PC-9 (cell line): Measurements from ENCODE around the gene CCL4. TPM values are rescaled to one million over a fixed set of nuclear protein-coding genes. Genes with fewer than 3 reads are reported as not detected.
"Not testable (repeated sequence)": the region's sequence is repeated elsewhere in the genome, so short reads cannot be mapped to it uniquely, and the experiment has no call there.

ENCODE experiments used
- BruUV-seq: library from RNA; stranded (reverse); fragments of 400-500 nt; replicated peaks from 2 replicates; lab custom pipeline; 2021; lab: Mats Ljungman, UMichigan
- CTCF ChIA-PET: fragments of 300-600 bp; sonication (Branson Sonifier 250); formaldehyde crosslinking; loops from one replicate; lab custom pipeline; 2022; ENCODE audit warnings: antibody characterized with exemption; lab: Charles Lee
- POLR2A ChIA-PET: fragments of 300-600 bp; sonication (Branson Sonifier 250); formaldehyde crosslinking; loops from one replicate; lab custom pipeline; 2022; ENCODE audit warnings: antibody characterized with exemption; ENCODE audit not compliant: unreplicated experiment; lab: Charles Lee
- DNase-seq, 2 experiments: peaks; one replicate each; pipeline versions ENCODE4 v3.0.0 to v3.0.0-alpha.2; 2015 to 2022; ENCODE audit warnings: mixed read lengths in 1 of 2
- H2AFZ ChIP-seq: fragments of 200-600 bp; sonication (generic); 2 replicates; pipeline ENCODE4 v1.8.1; 2017; ENCODE audit warnings: antibody characterized with exemption
- H3F3A ChIP-seq: fragments of 200-600 bp; sonication (generic); 2 replicates; pipeline ENCODE4 v1.8.1; 2017; ENCODE audit warnings: antibody characterized with exemption, mild to moderate bottlenecking, low read depth; ENCODE audit not compliant: insufficient read depth
- H3K27ac ChIP-seq: fragments of 200-600 bp; sonication (generic); 2 replicates; pipeline ENCODE4 v1.6.1; 2016; ENCODE audit warnings: mixed run types
- H3K27me3 ChIP-seq: fragments of 200-600 bp; sonication (generic); 2 replicates; pipeline ENCODE4 v1.6.1; 2016; ENCODE audit warnings: low read depth, mixed run types; ENCODE audit not compliant: insufficient read depth
- H3K36me3 ChIP-seq: fragments of 200-600 bp; sonication (generic); 2 replicates; pipeline ENCODE4 v1.6.1; 2016; ENCODE audit warnings: low read depth, mixed run types
- H3K4me1 ChIP-seq: fragments of 200-600 bp; sonication (generic); replicated peaks from 2 replicates; pipeline ENCODE4 v1.6.1; 2016; ENCODE audit warnings: mixed run types; ENCODE audit not compliant: insufficient read depth
- H3K4me2 ChIP-seq: fragments of 200-600 bp; sonication (generic); 2 replicates; pipeline ENCODE4 v1.6.1; 2017; ENCODE audit warnings: mixed run types
- H3K4me3 ChIP-seq: fragments of 200-600 bp; sonication (generic); 2 replicates; pipeline ENCODE4 v1.6.1; 2016; ENCODE audit warnings: mixed run types
- H3K79me2 ChIP-seq: fragments of 200-600 bp; sonication (generic); 2 replicates; pipeline ENCODE4 v1.6.1; 2017; ENCODE audit warnings: low read depth, mixed run types
- H3K9me2 ChIP-seq: fragments of 200-600 bp; sonication (generic); 2 replicates; pipeline ENCODE4 v1.8.1; 2017; ENCODE audit warnings: mild to moderate bottlenecking; ENCODE audit not compliant: insufficient read depth
- H3K9me3 ChIP-seq: fragments of 200-600 bp; sonication (generic); 2 replicates; pipeline ENCODE4 v1.8.1; 2016; ENCODE audit warnings: low read depth; ENCODE audit not compliant: insufficient read depth
- H4K20me1 ChIP-seq: fragments of 200-600 bp; sonication (generic); 2 replicates; pipeline ENCODE4 v1.8.1; 2017; ENCODE audit not compliant: insufficient read depth
- EZH2 ChIP-seq: fragments of 200-600 bp; sonication (generic); IDR thresholded peaks from 2 replicates; pipeline ENCODE4 v1.8.0; 2017; ENCODE audit warnings: antibody characterized with exemption, low read depth
- intact Hi-C: fragments of 100-400 bp; cut with micrococcal nuclease; formaldehyde crosslinking; loops from one replicate; pipeline ENCODE4 v1.10.0; 2022; ENCODE audit not compliant: unreplicated experiment
- total RNA-seq: library from RNA; stranded (reverse); gene quantifications from 2 replicates; pipeline ENCODE4 v1.2.3, GENCODE V29; 2021
- TF ChIP-seq, protein P1 (sequence below): fragments of 200-600 bp; sonication (generic); conservative IDR thresholded peaks from 2 replicates; pipeline ENCODE4 v1.6.1; 2017; ENCODE audit warnings: mixed run types, antibody characterized with exemption, mild to moderate bottlenecking, moderate library complexity

The CCL4 gene
- total RNA-seq, 1 experiment from 2014 or later, result not detected

DNA sequence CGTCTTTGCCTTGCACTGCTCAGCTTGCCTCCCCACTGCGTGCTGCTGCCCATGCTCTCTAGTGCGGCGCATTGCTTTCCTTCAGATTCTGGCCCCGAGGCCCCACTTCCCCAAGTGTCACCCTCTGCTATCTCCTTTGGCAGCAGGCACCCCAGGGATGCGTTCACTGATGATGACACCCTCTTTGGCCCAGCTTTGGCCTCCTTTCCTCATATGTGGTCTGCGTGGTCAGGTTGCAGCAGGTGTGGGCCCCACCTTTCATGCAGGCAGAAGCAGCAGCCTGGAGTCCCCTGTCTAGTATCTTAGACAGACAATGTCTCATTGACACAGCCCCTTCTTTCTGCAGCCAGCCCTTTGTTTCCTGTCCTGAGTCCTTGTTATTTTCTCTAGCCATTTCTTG is 8.9 kb upstream of the CCL4 start:
- H4K20me1 ChIP-seq, result no peaks in the 10 kb centered on the region
- no peaks in the 10 kb centered on the region for H3K4me1 ChIP-seq
- no peaks in the 10 kb centered on the region for H3K36me3 ChIP-seq
- H3K27me3 ChIP-seq, result peaks cover 38% of the 10 kb centered on the region
- TF ChIP-seq EZH2, result no peak
- TF ChIP-seq, protein P1, sequence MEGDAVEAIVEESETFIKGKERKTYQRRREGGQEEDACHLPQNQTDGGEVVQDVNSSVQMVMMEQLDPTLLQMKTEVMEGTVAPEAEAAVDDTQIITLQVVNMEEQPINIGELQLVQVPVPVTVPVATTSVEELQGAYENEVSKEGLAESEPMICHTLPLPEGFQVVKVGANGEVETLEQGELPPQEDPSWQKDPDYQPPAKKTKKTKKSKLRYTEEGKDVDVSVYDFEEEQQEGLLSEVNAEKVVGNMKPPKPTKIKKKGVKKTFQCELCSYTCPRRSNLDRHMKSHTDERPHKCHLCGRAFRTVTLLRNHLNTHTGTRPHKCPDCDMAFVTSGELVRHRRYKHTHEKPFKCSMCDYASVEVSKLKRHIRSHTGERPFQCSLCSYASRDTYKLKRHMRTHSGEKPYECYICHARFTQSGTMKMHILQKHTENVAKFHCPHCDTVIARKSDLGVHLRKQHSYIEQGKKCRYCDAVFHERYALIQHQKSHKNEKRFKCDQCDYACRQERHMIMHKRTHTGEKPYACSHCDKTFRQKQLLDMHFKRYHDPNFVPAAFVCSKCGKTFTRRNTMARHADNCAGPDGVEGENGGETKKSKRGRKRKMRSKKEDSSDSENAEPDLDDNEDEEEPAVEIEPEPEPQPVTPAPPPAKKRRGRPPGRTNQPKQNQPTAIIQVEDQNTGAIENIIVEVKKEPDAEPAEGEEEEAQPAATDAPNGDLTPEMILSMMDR, result no peak
- ChIA-PET CTCF (no interaction called here), POLR2A (no interaction called here)
- intact Hi-C loops, result no loop called here
- H3K9me3 ChIP-seq, result no peaks in the 10 kb centered on the region
- H3K9me2 ChIP-seq, result no peaks in the 10 kb centered on the region
- BruUV-seq, result no TSS peak
- no peak for DNase-seq
- H3K4me3 ChIP-seq, result no peak overlapping the region
- no peak overlapping the region for H3K4me2 ChIP-seq
- H3K79me2 ChIP-seq, result no peaks in the 10 kb centered on the region
- H2AFZ ChIP-seq, result no peak overlapping the region
- H3F3A ChIP-seq, result no peaks in the 10 kb centered on the region
- H3K27ac ChIP-seq, result no peak overlapping the region

DNA sequence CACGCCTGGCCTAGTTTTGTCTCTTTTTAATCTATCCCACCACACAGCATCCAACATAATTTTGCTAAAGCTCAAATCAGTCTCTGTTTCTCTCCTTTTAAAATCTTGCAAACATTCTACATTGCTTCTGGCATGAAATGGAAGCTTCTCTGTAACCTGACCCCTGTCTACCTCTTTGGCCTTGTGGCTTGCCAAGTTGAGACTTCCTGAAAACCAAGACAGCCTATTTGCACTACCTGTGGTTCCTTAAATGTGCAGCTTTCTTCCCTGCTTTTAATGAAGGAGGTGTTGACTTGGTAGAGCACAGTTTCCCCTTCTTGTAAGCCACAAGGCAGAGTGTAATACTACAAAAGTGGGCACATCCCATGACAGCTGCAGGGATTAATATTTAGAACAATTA is 7.6 kb upstream of the CCL4 start:
- no peaks in the 10 kb centered on the region for H3K9me3 ChIP-seq
- H3K79me2 ChIP-seq, result no peaks in the 10 kb centered on the region
- H3K4me2 ChIP-seq, result no peak overlapping the region
- no peak overlapping the region for H3K27ac ChIP-seq
- H3K4me1 ChIP-seq, result no peaks in the 10 kb centered on the region
- no peaks in the 10 kb centered on the region for H3F3A ChIP-seq
- POLR2A ChIA-PET, result no interaction called here
- CTCF ChIA-PET, result no interaction called here
- TF ChIP-seq, protein P1, result no peak
- TF ChIP-seq EZH2, result no peak
- H3K4me3 ChIP-seq, result no peak overlapping the region
- H3K27me3 ChIP-seq, result peaks cover 28% of the 10 kb centered on the region
- H2AFZ ChIP-seq, result no peak overlapping the region
- H4K20me1 ChIP-seq, result no peaks in the 10 kb centered on the region
- no peak for DNase-seq
- BruUV-seq, result no TSS peak
- no peaks in the 10 kb centered on the region for H3K36me3 ChIP-seq
- no peaks in the 10 kb centered on the region for H3K9me2 ChIP-seq
- intact Hi-C loops, result no loop called here

DNA sequence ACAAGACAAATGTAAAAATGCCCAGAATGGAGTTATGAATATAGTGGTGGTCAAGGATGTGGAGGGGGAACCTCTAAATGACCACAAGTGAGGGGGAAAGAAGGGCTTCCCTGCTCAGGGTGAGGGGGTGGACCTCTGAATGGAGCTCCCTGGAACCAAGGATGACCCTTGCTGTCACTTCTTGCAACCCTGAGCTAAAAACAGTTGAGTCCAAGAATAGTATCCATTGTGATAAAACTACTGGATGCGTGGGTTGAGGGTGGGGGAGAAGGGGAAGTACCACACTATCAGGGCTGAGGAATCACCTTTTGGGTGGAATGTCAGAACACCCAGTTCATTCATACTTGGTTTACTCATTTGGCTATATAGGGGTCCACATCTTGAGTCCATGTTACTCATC is 4.6 kb upstream of the CCL4 start:
- CTCF ChIA-PET, H3F3A ChIP-seq, H3K36me3 ChIP-seq, DNase-seq, H3K27me3 ChIP-seq, H4K20me1 ChIP-seq, H3K27ac ChIP-seq, H2AFZ ChIP-seq, H3K4me3 ChIP-seq, H3K9me3 ChIP-seq, H3K9me2 ChIP-seq, intact Hi-C loops, H3K4me2 ChIP-seq, POLR2A ChIA-PET, H3K4me1 ChIP-seq, BruUV-seq, H3K79me2 ChIP-seq: not testable (repeated sequence)

DNA sequence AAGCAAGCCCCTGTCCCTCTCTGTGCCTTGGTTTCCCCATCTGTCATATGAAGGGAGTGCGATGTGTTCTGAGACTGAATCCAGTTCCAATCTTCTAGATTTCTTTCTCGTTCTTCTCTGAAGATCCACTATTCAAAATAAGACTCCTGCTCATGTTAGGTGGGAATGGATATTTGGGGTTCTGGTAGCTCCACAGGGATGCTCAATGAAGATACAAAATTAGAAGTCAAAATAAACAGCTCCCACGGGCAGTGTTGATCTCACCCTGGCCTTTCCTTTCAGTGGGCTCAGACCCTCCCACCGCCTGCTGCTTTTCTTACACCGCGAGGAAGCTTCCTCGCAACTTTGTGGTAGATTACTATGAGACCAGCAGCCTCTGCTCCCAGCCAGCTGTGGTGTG is 619 bp downstream of the CCL4 start:
- H3K79me2 ChIP-seq, H3K27ac ChIP-seq, H3K4me1 ChIP-seq, H3K36me3 ChIP-seq, H3F3A ChIP-seq, POLR2A ChIA-PET, BruUV-seq, H3K4me3 ChIP-seq, H2AFZ ChIP-seq, H3K4me2 ChIP-seq, DNase-seq, H3K9me2 ChIP-seq, H4K20me1 ChIP-seq, CTCF ChIA-PET, H3K9me3 ChIP-seq, intact Hi-C loops: not testable (repeated sequence)
- peaks cover 40% of the 10 kb centered on the region; the same call in 1 of the 2 replicates for H3K27me3 ChIP-seq
